ENCODE results near the gene ITPK1. TPM values are rescaled to one million over a fixed set of nuclear protein-coding genes. Genes with fewer than 3 reads are reported as not detected.

Gene ITPK1
- total RNA-seq, 1 experiment from 2014 or later = 25.9 TPM

GRCh38 chr14:93034671-93034994 lies 81.1 kb downstream of the ITPK1 start:
- Histone ChIP-seq H3K4me3 (ENCODE audit: low read depth in 2 of 2, low read length in 2 of 2) (no peak overlapping the region), H3K9me3 (ENCODE audit: control insufficient read depth, insufficient read depth, low read depth, low read length) (no peaks in the 10 kb centered on the region), H3K4me1 (ENCODE audit: control insufficient read depth, insufficient read depth, low read length) (no peaks in the 10 kb centered on the region), H3K27me3 (ENCODE audit: control insufficient read depth, insufficient read depth, low read length) (no peaks in the 10 kb centered on the region), H3K27ac (ENCODE audit: low read length) (no peak overlapping the region), H3K36me3 (ENCODE audit: control insufficient read depth, insufficient read depth, low read length) (no peaks in the 10 kb centered on the region)
- POLR2A ChIA-PET = no interaction called here
- intact Hi-C loops (cut with micrococcal nuclease; ENCODE audit: unreplicated experiment) (no loop called here), in situ Hi-C loops (cut with HindIII; ENCODE audit: low pct_unique_long_range_greater_than_20kb, low sequenced_read_pairs) (no loop called here)
- ATAC-seq = no peak
- BruUV-seq (replicated peaks) = no TSS peak
- TF ChIP-seq SIN3A (IDR thresholded peaks at IDR 0.05; ENCODE audit: borderline replicate concordance, insufficient read depth, low read depth, low read length) (no peak), POLR2AphosphoS5 (IDR thresholded peaks at IDR 0.05; ENCODE audit: low read depth, low read length) (no peak), TCF7L2 (IDR thresholded peaks at IDR 0.05; ENCODE audit: low read depth, low read length) (no peak), REST (IDR thresholded peaks at IDR 0.05; ENCODE audit: insufficient read depth in 1 of 2, low read depth in 2 of 2, low read length in 1 of 2) (no peak)
- TF ChIP-seq, protein P1, sequence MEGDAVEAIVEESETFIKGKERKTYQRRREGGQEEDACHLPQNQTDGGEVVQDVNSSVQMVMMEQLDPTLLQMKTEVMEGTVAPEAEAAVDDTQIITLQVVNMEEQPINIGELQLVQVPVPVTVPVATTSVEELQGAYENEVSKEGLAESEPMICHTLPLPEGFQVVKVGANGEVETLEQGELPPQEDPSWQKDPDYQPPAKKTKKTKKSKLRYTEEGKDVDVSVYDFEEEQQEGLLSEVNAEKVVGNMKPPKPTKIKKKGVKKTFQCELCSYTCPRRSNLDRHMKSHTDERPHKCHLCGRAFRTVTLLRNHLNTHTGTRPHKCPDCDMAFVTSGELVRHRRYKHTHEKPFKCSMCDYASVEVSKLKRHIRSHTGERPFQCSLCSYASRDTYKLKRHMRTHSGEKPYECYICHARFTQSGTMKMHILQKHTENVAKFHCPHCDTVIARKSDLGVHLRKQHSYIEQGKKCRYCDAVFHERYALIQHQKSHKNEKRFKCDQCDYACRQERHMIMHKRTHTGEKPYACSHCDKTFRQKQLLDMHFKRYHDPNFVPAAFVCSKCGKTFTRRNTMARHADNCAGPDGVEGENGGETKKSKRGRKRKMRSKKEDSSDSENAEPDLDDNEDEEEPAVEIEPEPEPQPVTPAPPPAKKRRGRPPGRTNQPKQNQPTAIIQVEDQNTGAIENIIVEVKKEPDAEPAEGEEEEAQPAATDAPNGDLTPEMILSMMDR (IDR thresholded peaks at IDR 0.05) = no peak
- CTCF ChIA-PET = no interaction called here
- no peak for DNase-seq (ENCODE audit: low read depth, low spot score)

DNA sequence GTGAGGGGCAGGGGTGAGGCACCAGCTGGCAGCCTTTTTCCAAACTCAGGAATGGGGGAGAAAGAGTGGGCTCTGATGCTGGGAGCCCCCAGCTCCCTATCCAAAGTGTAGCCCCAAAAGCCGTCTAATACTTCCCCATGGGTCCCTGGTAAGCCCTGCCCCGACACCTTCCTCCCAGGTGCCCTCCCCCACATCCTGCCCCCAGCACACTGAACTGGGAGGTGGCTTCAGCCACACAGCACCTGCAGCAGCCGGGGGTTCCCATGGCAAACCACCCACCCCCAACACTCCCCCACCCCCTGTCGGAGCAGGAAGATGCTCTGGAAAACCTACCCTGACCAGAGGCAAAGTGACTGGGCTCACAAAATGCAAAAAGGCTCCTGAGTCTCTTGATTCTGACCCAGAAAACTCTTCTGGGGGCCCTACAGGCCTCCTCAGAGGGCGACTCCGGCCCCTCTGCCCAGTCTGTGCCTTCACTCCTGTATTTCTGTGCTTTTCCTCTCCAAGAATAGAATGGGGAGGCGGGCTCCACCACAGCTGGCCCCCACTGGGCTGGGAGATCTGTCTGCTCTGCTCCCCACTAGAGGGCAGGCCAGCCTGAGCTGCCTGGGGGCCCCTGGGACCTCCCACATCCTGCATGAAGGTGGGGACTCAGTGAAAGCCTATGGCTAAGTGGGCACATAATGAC lies 81.6 kb downstream of the ITPK1 start:
- POLR2A ChIA-PET = no interaction called here

More for the DNA sequence above, 81.6 kb downstream of the ITPK1 start:
- Histone ChIP-seq H3K36me3 (ENCODE audit: control insufficient read depth, insufficient read depth, low read length) (no peaks in the 10 kb centered on the region), H3K27ac (ENCODE audit: low read length) (no peak overlapping the region), H3K4me1 (ENCODE audit: control insufficient read depth, insufficient read depth, low read length) (no peaks in the 10 kb centered on the region), H3K27me3 (ENCODE audit: control insufficient read depth, insufficient read depth, low read length) (no peaks in the 10 kb centered on the region), H3K4me3 (ENCODE audit: low read depth in 2 of 2, low read length in 2 of 2) (no peak overlapping the region), H3K9me3 (ENCODE audit: control insufficient read depth, insufficient read depth, low read depth, low read length) (no peaks in the 10 kb centered on the region)
- DNase-seq (ENCODE audit: low read depth, low spot score) (no peak), ATAC-seq (peak; percentile 64; the same call in 1 of the 2 replicates)
- TF ChIP-seq REST (IDR thresholded peaks at IDR 0.05; ENCODE audit: insufficient read depth in 1 of 2, low read depth in 2 of 2, low read length in 1 of 2) (no peak), SIN3A (IDR thresholded peaks at IDR 0.05; ENCODE audit: borderline replicate concordance, insufficient read depth, low read depth, low read length) (no peak), POLR2AphosphoS5 (IDR thresholded peaks at IDR 0.05; ENCODE audit: low read depth, low read length) (no peak), TCF7L2 (IDR thresholded peaks at IDR 0.05; ENCODE audit: low read depth, low read length) (no peak)
- TF ChIP-seq, protein P1 (IDR thresholded peaks at IDR 0.05) = no peak; the same call in 1 of the 2 replicates
- in situ Hi-C loops (cut with HindIII; ENCODE audit: low pct_unique_long_range_greater_than_20kb, low sequenced_read_pairs) (no loop called here), intact Hi-C loops (cut with micrococcal nuclease; ENCODE audit: unreplicated experiment) (no loop called here)
- BruUV-seq (replicated peaks) = no TSS peak
- CTCF ChIA-PET = no interaction called here

All from Panc1 (cell line).